HG03135 (cell line): ENCODE data around the gene ARID5B.

Experiments used
- ATAC-seq: cut with Tn5 transposase; IDR thresholded peaks from one replicate; pipeline ENCODE4 v1.9.1; 2021; ENCODE audit warnings: mild to moderate bottlenecking, moderate library complexity; ENCODE audit not compliant: unreplicated experiment

ARID5B gene

GRCh38 chr10:62045765-62046521 is 144.4 kb downstream of the ARID5B start:
- ATAC-seq: peak; percentile 3

DNA sequence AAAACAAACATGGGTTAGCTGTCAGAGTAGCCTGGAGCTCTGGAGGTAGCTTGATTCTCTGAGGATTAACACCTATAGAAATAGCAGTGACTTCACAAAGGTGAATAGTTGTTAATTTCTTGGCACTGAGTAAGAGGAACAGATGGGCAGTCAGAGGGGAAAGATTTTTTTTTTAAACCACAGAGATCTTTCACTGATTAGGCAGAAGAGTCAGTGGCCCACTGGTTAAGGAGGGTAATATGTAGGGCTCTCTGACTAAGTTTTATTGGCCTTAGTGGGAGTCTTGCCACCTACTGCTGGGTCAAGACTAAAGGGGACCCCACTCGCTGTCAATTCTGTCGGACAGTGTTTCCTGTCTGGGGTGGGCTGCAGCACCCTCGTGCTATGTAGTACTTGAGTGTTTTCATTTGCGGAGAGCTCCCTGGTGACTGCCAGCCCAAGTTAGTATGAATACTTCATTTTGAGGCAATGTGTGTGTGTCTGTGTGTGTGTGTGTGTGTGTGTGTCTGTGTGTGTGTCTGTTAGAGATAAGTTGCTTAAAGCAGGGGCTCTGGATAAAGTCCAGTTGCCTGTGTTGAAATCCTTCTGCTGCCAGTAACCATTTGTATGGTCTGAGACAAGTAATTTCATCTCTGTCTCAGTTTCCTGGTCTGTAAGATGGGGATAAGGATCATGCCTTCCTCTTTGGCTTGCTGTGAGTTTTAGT is 145.2 kb downstream of the ARID5B start:
- peak; percentile 56 for ATAC-seq

DNA sequence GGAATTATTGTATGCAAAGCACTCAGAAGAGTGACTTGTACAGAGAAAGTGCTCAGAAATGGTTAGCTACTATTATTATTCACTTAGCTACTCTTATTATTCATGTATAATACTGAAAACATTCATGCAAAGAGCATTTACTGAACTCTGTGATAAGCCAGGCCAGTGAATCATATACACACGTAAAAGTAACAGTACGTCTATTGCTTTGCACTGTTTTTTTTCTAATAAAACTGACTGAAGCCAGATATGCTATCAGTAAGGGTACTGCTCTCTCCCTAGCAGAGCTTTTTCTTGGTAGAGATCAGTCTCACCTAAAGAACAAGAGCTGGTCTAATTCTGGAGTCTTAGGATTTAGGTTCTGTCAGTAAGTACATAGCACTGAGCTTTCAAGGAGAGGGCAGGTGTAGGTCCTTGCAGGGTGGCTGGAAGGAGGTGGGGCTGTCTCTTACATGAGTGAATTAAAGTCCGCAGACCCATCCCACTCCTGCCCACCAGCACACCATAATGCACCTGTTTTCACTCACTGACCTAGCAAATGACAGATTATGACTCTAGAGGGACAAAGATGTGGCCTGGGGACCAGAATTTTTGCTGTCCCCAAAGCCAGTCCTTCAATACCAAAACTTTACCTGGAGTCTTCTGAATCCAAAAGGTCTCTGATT is 145.9 kb downstream of the ARID5B start:
- no peak for ATAC-seq

DNA sequence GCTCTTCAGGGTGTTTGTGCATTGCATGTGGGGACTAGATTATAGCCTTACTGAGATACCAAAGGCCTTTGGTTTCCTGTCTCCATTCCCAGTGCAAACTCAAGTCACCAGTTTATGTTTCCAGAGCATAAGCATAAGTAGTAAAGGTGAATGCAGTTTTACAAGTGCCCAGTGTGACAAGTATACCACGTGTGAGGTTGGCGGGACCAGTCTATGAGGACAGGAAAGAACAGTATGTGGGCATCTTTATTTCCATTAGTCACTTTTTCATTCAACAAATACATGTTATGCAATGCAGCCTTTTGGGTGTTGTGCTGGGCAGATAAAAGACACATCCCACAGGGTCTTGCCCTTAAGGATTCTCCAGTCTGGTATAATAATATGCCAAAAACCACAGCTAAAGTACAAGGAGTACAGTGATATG is 146.5 kb downstream of the ARID5B start:
- ATAC-seq: no peak

DNA sequence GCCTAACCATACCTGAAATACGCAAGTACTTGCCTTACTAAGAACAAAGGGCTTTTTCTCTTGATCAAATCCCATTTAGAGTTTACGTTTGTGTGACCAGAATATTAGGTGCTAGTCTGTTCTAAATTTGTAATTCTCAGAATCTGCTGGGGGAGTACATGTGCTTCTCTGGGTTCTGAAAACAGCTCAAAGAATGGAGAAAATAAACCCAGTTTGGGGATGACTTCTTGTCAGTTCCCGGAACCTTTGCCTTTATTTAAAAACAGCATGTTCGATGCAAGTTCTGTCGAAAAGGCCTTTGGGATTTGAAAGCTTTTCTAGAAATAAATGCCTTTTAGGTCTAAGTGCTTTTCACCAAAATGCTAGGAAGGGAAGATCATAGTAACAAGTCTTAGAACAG is 147.0 kb downstream of the ARID5B start:
- no peak for ATAC-seq

- ATAC-seq: no peak
These were observed 147.6 kb downstream of the ARID5B start for GRCh38 chr10:62048919-62049623.

DNA sequence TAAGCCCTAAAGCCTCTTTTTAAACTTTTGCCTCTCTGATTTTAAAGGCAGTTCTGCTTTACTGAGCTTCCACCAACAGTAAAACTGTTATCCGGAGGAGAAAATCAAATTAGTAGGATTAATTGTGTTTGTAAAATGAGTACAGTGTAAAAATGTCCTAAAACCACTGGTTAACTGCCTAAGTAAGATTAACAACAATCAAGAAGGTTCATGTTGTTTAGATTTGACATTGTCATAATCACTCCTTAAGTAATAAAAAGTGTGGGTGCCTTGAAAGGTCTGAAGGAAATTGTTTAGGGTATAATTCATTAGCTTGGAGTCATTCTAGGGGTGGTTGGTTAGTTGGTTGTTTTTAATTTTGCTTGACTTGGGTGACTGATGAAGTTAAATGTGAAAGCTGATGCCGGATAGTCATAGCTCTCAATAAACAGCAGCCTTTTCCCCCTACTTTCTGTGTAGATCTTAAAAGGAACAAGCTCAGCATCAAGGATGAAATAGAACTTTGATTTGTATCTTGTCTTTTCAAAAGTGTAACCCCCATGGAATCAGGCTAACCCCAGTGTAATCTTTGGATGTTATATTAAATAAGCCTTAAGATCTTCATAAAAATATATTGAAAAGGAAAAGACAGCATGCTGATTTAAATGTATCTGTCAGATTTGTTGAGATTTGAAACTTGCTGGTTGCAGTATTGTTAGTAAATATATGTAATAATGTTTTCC is 148.3 kb downstream of the ARID5B start:
- ATAC-seq: no peak

GRCh38 chr10:62050346-62050892 is 148.9 kb downstream of the ARID5B start:
- ATAC-seq: no peak

GRCh38 chr10:62050893-62051433 is 149.5 kb downstream of the ARID5B start:
- ATAC-seq: peak; percentile 34

- ATAC-seq: no peak
These were observed 150.8 kb downstream of the ARID5B start for GRCh38 chr10:62052276-62052675.

DNA sequence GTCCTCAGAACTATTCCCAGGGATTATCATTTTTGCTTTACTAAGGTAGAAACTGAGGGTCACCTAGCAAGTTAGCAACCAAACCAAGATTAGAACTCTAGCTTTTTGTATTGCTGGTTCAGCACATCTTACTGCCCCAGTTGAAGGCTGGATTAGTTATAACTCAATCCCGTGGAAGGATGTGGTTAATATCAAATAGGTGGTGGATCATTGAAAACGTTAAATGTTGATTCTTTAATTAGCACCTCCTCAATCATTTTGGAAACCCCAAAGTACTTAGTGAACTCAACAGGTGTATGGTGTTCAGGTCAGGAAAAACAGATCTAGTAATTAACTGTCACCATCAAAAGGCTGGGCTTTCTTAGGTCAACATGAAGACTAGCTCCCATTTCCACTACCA is 152.4 kb downstream of the ARID5B start:
- ATAC-seq: no peak

DNA sequence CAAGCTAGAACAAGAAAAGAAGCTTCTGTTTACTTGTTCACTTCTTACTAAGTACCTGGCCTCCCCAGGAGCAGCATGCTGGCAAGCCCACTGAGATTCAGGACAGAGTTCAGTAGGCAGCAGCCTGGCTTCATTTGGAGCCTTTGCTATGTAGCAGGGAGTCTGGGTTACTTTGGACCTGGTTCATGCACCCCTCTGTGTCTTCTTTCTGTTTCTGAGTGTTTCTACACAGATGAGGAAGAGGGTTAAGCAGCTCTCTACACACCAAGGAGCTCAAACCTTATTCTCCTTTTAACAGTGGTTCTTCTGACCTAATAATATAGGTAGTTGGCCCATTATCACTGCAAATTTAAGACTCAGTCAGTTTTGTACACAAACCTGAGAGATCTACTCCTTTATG is 152.9 kb downstream of the ARID5B start:
- ATAC-seq: no peak

DNA sequence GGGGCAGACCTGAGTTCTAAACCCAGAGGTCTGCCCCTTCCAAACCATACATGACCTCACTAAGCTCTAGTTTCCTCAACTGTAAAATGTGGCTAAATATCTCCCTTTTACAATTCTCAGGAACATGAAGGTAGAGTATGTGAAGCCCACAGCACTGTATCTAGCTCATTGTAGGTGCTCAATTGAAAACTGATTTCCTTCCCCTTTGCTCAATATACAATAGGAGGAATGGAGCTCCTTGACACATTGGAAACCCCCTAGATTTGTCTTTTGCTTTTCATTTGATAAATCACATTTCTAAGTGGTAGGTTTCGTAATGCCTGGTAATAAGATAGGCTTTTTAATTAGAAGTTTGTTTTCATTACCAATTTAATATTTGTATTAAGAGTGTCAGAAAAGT is 153.3 kb downstream of the ARID5B start:
- no peak for ATAC-seq

DNA sequence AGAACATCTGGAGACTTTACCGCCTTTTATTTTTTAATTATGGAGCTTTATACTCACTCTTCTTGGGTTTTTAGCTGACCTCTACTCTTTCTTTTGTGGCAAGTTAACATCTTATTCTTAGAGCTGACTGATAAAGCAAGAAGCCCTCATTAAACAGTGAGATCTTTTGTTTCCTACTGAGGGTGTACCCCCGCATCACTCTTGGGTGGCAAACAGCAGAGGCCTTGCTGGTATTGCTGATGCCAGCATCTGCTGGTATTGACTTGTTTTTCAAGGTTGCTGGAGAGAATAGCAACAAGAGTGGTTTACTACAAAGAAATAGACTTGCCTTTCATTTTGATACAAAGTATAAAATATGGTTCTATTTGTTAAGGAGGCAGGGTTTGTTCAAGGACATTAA is 154.7 kb downstream of the ARID5B start:
- no peak for ATAC-seq

DNA sequence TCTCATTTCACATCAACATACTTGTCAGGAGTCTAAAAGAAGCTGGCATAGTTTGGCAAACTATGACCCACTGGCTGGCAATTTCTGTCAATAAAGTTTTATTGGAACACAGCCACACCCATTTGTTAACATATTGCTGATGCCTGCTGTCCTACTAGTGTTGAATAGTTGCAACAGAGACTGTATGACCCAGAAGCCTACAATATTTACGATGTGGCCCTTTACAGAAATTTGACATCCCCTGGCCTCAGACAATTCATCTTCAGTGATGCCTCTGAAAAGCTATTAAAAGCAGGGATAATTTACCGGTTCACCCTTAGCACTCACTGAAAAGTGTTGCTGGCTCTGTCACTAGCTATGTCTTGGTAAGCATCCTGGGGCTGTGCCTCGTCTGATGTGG is 155.2 kb downstream of the ARID5B start:
- ATAC-seq: no peak

- no peak for ATAC-seq
These were observed 155.9 kb downstream of the ARID5B start for GRCh38 chr10:62057359-62057758.

DNA sequence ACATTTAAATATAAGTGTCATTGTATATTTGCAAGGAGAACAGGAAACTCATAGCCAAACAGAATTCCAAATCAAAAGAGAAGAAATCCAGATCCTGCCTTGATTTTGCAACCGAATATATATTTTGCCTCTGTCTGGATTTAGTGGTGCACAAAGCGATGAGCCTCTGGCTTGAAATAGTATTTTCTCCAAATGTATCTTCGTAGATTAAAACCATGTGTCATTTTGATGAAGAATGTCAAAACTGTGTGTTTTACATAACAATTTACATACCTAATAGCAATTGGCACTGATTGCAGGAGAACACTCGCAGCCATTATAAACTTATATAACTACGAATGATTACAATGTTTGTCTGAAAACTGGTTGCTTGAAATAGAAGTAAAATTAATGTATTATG is 156.4 kb downstream of the ARID5B start:
- ATAC-seq: no peak

GRCh38 chr10:62058476-62058875 is 157.0 kb downstream of the ARID5B start:
- no peak for ATAC-seq

- no peak for ATAC-seq
These were observed 157.4 kb downstream of the ARID5B start for GRCh38 chr10:62058896-62059216.

GRCh38 chr10:62059217-62059920 is 157.9 kb downstream of the ARID5B start:
- ATAC-seq: no peak
